GM13977 (cell line): Measurements from ENCODE around the gene CARHSP1.

Experiments used
- DNase-seq: peaks from one replicate; pipeline ENCODE4 v3.0.0; 2012; ENCODE audit warnings: low spot score
- in situ Hi-C: fragments of 300-500 bp; cut with MboI; formaldehyde crosslinking; loops from one replicate; pipeline ENCODE4 v1.12.0; 2022; ENCODE audit warnings: low sequenced_read_pairs, low pct_unique_long_range_greater_than_20kb, mixed read lengths, inconsistent platforms; ENCODE audit not compliant: unreplicated experiment
- TF ChIP-seq, protein P1 (sequence below): IDR thresholded peaks from 2 replicates; pipeline ENCODE4 v1.5.1; 2012; ENCODE audit warnings: mild to moderate bottlenecking, control low read depth; ENCODE audit not compliant: insufficient read depth; ENCODE audit errors: extremely low read depth, missing control alignments

CARHSP1 gene

DNA sequence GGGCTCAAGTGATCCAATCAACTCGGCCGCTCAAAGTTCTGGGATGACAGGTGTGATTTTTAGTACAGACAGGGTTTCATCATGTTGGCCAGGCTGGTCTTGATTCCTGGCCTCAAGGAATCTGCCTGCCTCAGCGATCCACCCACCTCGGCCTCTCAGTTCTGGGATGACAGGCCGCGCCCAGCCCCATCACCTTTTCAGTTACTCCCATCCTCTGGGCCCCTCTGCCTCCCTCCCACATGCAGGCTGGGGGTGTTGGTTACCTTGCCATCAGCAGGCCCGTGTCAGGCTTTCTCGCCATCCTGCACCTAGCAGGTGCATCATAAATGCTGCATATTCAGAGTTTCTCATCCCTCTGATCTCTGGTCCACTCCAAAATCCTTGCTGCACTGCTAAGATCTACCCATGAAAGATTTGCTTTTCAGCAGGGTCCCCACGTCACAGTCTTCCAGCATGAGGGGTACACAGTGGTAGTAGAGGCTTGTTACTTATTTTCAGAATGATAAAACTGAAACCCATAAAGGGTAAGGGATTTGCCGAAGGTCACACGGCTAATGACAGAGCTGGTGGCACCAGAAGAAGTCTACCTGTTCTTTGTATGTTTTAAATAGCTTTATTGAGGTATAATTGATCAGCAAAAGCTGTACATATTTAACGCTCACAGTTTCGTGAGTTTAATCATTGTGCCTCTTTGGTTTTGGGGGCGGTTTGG is 54.6 kb downstream of the CARHSP1 start:
- no peak for DNase-seq
- in situ Hi-C loops, result no loop called here
- TF ChIP-seq, protein P1, sequence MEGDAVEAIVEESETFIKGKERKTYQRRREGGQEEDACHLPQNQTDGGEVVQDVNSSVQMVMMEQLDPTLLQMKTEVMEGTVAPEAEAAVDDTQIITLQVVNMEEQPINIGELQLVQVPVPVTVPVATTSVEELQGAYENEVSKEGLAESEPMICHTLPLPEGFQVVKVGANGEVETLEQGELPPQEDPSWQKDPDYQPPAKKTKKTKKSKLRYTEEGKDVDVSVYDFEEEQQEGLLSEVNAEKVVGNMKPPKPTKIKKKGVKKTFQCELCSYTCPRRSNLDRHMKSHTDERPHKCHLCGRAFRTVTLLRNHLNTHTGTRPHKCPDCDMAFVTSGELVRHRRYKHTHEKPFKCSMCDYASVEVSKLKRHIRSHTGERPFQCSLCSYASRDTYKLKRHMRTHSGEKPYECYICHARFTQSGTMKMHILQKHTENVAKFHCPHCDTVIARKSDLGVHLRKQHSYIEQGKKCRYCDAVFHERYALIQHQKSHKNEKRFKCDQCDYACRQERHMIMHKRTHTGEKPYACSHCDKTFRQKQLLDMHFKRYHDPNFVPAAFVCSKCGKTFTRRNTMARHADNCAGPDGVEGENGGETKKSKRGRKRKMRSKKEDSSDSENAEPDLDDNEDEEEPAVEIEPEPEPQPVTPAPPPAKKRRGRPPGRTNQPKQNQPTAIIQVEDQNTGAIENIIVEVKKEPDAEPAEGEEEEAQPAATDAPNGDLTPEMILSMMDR, result no peak

DNA sequence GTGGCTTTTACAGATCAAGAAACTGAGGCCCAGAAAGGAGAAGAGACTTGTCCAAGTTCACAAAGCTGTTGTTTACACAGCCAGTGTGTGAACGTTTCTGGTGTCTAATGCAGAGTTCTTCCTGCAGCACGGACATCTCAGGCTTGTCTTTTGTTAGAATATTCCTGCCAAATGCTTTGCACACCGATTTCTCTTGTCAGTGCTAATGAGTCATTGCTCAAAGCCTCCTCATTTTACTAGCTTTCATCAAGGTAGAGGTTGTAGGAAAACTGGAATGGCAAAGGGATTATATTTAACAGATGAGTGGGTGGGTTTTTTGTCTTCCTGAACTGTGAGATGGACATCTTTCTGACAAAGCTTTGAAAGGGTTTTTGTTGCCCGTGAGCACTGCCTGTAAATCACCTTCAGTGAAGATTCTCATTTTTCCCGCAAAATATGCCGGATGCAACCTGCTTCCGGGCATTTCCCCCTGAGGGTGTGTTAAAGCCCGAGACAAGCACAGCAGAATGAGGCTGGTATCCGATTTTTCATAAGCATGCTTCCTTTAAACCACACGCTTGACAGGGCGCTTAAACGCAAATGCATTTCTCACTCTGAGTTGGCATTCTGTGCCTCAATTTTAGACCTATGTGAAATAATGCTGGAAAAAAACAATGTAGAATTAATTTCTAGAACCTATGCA is 56.5 kb downstream of the CARHSP1 start:
- in situ Hi-C loops, result no loop called here
- no peak for DNase-seq
- TF ChIP-seq, protein P1, result no peak

DNA sequence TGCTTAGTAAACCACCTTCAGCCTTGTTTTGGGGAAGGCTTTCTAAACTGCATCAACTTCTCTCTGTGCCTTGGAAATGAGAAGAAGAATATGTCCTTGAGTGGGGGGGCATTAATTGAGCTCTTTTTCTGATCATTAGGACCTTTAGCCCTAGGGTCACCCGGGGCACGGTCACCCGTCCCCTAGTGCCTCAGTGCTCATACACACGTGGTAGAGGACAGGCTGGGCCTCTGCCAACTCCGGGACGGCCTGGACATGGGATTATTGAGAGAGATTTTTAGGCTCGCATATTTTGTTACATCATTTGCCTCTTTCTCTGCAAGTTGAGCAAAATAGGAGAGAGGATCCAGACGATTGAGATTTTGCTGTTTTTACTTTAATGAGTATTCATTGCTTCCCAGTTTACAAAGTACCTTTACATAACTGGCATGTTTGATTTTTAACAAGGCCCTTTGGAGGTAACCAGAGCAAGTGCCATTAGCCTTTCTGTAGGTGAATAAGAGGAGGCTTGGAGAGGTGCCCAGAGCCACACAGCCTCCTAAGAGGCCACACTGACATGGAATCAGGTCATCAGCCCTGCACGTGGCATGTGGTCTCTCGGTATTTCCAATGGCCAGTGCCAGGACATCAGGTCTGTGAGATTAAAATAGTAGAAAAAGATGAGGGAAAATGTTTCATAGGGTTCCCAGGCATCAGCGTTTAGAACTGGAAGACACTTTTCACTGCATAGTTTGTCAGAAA is 60.0 kb downstream of the CARHSP1 start:
- in situ Hi-C loops, result no loop called here
- TF ChIP-seq, protein P1, result no peak
- DNase-seq, result no peak

DNA sequence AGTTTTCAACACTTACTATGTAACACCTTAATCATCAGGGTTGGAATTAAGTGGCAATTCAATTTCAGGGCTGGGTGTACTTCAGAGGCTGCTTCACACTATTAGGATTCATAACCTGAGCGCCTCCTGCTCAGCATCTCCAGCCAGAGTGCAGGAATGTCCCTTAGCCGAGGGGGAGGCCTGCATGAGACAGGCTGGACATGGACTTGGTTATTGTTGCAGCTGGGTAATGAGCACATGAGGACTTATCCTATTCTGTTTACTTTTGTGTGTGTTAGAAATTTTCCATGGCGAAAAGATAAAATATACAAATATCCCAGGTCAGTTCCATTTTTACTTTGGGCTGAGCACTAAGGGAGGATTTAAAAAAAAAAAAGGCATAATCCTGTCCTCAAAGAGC is 60.8 kb downstream of the CARHSP1 start:
- in situ Hi-C loops, result no loop called here
- TF ChIP-seq, protein P1, result no peak
- no peak for DNase-seq

DNA sequence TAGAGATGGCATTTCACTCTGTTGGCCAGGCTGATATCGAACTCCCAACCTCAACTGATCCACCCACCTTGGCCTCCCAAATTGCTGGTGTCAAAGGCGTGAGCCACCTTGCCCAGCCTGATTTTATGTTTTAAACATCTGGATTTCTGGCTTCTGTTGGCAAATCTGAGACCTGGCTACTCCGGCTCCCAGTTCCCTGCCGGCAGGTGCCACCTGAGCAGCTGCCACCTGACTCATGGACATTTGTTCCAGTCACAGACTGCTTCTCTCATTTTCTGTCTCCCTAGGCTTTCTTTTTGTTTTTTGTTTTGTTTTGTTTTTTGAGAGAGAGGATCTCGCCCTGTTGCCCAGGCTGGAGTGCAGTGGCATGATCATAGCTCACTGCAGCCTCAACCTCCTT is 61.6 kb downstream of the CARHSP1 start:
- in situ Hi-C loops, result no loop called here
- DNase-seq, result no peak
- TF ChIP-seq, protein P1, result no peak

DNA sequence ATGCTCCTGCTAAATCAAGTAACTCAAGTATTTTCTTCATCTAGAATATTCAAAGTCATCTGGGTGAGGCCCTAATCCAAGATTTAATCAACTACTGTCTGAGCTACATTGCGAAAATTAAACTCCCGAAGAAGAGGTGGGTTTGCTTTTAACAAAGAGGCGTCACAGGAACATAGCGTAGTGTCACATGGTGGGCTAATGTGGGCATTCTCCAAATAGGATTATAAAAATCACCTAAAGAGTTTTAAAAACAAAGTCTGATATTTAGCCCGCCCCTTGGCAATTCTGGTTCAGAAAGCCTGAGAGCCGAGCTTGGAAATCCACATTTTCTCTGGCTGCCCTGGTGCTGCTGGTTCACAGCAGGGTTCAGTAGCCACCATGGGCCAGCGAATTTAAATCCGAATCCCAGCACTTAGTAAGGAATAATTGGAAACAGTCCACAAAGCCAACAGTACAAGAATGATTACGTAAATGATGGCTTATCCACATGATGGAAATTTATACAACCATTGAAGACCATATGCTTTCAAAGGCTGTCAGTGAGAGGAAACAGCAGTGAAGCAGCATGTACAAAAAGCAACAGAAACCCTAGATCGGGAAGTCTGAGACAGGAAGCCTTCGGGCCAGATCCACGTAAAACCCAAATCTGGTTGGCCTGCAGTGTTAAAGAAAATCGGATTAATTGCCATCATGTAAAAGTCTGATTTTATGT is 62.4 kb downstream of the CARHSP1 start:
- in situ Hi-C loops, result no loop called here
- TF ChIP-seq, protein P1, result no peak
- DNase-seq, result no peak
